GM21529 (cell line): Measurements from ENCODE around the gene SBF2.

ENCODE experiments used
- ATAC-seq: cut with Tn5 transposase; IDR thresholded peaks from one replicate; pipeline ENCODE4 v1.9.1; 2021; ENCODE audit not compliant: unreplicated experiment

SBF2 gene

GRCh38 chr11:10023212-10023611 is 270.8 kb downstream of the SBF2 start:
- ATAC-seq, result no peak

GRCh38 chr11:10022764-10023163 is 271.3 kb downstream of the SBF2 start:
- no peak for ATAC-seq

DNA sequence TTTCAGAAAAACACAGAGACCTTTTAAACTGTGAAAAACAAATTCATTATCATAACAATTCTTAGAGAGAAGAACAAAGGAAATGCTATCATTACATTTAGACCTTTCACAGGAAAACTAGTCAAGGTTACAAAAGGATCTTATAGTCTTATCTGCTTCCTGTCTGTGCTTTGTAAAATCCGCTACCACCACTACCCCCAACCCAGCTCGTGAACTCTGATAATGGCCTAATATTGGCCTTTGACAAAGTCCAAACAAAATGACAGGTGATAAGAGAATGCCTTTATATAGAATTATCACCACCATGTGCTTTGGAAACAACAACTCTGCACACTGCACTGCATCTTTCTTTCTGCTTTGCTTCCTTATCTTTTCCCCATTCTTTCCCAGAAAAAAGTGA is 272.5 kb downstream of the SBF2 start:
- no peak for ATAC-seq

DNA sequence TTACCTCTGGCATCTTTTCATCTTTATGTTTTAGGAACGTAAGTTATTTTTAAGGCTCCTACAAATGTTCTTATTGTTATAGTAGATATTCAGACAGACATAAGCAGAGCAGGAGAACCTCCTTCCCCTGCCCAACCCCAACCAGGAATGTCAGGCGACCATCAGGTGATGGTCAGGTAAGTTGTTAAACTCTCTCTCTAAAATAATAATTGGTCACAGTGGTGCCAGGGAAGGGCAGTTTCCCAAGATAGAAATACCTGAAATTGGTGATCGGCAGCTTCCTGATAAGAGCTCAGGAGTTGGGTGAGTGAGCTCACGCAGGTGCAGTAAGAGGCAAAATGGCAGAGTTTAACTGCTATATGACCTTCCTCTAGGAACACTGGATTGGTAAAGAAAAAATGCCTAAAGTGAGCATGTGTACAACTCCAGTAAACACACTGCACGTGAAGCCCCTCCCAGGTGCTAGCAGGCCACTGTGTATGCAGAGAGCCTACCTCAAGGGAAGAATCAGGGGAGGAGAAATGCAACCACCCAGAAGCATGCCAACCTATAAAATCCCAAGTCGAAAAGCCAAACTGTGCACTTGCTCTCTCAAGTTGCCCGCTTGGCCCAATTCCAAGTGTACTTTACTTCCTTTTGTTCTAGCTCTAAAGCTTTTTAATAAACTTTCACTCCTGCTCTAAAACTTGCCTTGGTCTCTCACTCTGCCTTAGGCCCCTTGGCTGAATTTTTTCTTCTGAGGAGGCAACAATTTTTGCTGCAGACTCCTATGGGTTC is 273.9 kb downstream of the SBF2 start:
- no peak for ATAC-seq

GRCh38 chr11:10017911-10018310 is 276.1 kb downstream of the SBF2 start:
- no peak for ATAC-seq

- ATAC-seq, result no peak
Observed at GRCh38 chr11:10017050-10017449, 277.0 kb downstream of the SBF2 start.

DNA sequence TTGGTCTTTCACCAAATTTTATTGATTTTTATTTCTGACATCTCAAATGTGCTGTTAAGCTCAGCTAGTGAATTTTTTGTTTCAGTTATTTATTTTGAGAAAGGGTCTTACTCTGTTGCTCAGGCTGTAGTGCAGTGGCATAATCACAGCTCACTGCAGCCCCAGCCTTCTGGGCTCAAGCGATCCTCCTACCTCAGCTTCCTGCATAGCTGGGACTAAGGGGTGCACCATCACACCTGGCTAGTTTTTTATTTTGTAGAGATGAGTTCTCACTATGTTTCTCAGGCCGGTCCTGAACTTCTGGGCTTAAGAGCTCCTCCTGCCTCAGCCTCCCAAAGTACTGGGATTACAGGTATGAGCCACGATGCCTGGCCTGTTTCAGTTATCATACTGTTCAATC is 282.0 kb downstream of the SBF2 start:
- ATAC-seq, result no peak

DNA sequence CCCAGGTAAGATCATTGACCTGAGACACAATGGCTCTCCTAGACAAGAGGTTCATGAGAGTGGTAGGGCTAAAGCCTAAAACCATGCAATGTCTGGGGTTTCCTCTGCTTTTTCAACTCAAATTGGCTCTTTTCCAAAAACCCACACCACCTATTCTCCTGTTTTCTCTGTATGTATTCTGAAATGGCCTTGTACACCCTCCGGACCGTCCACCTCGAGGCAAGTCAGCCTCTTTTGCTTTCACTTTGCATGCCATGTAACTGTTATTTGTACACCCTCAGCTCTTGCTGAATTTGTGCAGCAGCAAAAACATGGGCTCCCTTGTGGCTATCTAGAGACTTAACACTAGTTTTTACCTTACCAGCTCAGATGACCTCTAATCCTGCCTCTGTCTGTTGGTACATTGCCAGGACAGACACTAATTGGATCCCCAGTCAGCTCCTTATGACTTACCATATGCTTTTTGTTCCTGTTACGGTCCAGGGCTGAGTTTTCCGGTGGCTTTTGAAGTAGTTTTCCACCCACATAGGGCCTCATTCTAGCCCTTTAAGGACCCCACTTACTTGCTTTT is 288.0 kb downstream of the SBF2 start:
- ATAC-seq, result no peak

- no peak for ATAC-seq
Observed at GRCh38 chr11:10004526-10005113, 289.4 kb downstream of the SBF2 start.

DNA sequence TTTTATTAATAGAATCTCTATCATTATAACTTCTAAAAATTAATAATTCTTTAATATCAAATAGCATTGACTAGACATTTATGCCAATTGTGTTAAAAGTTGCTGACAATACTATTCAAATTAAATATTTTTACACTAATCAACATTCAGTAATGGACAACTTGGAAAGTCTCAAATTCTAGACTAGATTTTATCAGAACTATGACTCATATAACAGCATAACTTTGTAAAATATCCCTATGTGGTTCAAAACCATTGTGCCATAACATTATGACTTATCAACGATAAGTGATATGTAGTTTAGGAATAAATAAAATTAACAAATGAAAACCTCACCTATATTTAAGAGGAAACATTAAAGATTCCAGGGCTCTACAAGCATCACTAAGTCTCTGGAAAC is 291.8 kb downstream of the SBF2 start:
- no peak for ATAC-seq

DNA sequence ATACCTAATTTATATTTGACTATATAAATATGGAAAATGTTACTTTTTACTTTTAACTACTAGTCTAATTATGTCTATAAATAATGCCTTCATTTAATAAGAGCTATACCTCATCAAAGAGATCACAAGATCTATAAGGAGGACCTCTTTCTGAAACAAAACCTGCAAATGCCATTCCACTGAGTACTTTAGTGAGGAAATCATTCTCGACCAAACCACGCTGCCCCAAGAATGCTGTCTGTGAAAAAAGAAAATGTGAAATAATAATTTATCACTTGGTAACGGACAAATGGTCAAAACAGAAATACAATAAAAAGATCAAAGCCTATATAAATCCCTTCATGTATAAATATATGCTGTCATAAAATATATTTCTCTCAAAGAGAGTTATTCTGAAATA is 301.7 kb downstream of the SBF2 start:
- no peak for ATAC-seq

DNA sequence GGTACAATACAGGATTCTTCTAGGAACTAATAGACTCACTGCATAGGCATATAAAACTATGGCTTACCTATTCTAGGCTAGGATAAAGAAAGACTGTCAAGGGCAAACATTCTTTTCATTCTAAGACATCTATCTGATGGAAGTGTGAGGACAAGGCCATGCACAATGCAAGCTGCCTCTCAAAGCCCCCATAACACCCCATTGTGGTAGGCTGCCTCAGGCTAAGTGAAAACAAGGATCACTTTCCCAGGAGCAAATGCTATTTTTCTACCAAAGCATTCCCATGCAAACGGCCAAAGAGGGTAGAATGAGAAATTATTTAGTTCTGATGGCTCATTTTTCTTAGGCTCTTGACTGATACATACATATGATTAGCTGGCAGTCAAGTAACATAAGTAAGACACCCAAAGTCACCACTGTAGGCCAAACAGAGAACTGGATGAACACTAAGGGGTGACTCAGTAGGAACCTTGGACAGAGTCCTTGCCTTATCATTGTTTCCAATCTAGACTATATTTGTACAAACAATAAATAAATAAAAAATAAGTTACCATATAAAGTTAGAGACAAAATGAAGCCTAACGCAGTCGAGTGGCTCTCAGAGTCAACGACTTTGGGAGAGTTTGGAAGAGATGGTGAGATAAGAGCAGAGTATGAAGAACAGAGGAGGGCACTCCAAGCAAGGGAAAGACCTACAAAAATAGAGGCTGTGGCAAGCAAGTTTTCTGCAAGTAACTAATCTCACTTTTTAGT is 303.6 kb downstream of the SBF2 start:
- ATAC-seq, result no peak

DNA sequence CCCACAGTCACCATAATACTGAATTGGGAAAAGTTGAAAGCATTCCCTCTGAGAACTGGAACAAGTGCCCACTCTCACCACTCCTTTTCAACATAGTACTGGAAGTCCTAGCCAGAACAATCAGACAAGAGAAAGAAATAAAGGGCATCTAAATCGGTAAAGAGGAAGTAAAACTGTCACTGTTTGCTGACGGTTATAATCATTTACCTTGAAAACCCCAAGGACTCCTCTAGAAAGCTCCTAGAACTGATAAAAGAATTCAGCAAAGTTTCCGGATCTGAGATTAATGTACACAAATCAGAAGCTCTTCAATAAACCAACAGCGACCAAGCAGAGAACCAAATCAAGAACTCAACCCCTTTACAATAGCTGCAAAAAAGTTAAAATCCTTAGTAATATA is 306.7 kb downstream of the SBF2 start:
- peak; percentile 62 for ATAC-seq

GRCh38 chr11:9982796-9983579 is 311.0 kb downstream of the SBF2 start:
- ATAC-seq, result no peak

DNA sequence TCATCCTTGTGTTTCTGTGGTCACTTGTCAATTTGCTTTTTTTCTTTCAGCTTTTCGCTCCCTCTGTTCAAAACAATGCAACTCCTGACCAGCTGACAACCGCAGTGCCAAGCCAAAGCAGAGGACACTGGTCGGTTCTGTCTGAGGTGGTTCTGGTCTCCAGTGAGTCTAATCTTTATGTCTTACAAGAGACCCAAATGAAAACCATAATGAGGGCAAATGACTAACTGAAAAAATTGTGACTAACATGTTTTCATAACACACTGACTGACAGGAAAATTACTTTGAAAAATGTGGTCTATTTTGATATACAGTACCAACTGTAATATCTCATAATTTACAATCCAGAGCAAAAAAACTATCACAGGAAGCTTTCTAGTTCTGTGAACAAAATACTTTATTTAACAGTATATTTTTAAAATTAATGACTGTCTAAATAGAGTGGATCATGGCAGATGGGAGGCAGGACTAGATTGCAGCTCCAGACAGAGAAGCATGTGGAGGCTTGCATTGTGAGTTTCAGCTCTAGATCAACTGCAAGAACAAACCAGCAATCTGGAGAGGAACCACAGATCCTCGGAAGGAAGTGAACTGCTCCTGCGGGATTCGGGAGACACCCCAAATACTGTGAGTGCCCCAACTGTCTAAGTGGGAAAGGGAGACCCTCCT is 311.8 kb downstream of the SBF2 start:
- ATAC-seq, result no peak

GRCh38 chr11:9980931-9981330 is 313.1 kb downstream of the SBF2 start:
- no peak for ATAC-seq

DNA sequence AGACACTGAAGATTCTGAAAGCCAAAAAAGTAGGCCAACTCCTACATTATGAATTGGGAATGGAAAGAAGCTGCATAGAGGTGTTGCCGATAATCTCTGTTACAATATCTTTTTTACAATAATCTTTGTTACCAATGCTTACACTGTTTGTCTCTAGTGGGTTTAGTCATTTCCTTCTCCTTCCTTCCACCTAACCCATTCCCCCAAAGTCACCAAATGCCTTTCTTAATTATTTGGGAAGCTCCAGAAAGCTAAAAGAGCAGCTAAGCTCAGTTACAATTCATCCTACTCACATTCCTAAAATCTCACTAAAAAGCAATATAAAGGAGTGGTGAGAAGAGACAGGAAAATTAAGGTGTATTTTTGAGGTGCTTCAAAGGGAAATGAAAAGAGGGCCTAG is 316.5 kb downstream of the SBF2 start:
- no peak for ATAC-seq

GRCh38 chr11:9974375-9974774 is 319.6 kb downstream of the SBF2 start:
- ATAC-seq, result no peak

- no peak for ATAC-seq
Observed at GRCh38 chr11:9973921-9974320, 320.1 kb downstream of the SBF2 start.

- no peak for ATAC-seq
Observed at GRCh38 chr11:9972989-9973388, 321.0 kb downstream of the SBF2 start.

DNA sequence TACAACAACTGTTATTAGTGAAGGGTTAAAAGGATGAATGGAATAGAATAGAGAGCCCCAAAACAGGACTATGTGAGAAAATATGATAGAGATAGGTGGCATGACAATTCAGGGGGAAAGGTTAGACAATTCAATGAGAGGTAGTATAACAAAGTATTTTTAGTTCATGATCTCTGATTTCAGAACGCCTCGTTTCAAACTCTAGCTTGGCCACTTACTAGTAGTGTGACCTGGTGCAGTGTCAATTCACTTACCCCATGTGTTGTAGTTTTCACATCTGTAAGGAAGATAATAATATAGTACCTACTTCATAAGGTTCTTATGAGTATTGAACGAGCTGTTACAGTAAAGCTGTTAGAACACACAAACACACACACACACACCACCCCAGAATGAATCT is 322.1 kb downstream of the SBF2 start:
- no peak for ATAC-seq
